Ascending aorta (tissue), 2 donors: Measurements from ENCODE around the gene MAPK6. TPM values are rescaled to one million over a fixed set of nuclear protein-coding genes. Genes with fewer than 3 reads are reported as not detected.
"Not testable (repeated sequence)": the region's sequence is repeated elsewhere in the genome, so short reads cannot be mapped to it uniquely, and the experiment has no call there.

Experiments used
- DNase-seq, 2 donors: peaks; one replicate each; pipeline ENCODE4 v3.0.0-alpha.2; 2019; ENCODE audit warnings: low spot score in 2 of 2
- H3K27ac ChIP-seq, 2 donors: fragments of 200-600 bp; sonication (generic); one replicate each; pipeline ENCODE4 v1.5.1; 2016 to 2017; ENCODE audit warnings: mild to moderate bottlenecking in 1 of 2
- H3K27me3 ChIP-seq: fragments of 200-600 bp; sonication (generic); one replicate; pipeline ENCODE4 v1.5.1; 2017
- H3K36me3 ChIP-seq, 2 donors: fragments of 200-600 bp; sonication (generic); one replicate each; pipeline ENCODE4 v1.5.1; 2016
- H3K4me1 ChIP-seq, 2 donors: fragments of 200-600 bp; sonication (generic); one replicate each; pipeline ENCODE4 v1.5.1; 2016 to 2017; ENCODE audit warnings: mild to moderate bottlenecking in 1 of 2
- H3K4me3 ChIP-seq, 2 donors: fragments of 200-600 bp; sonication (generic); one replicate each; pipeline ENCODE4 v1.5.1; 2016 to 2017; ENCODE audit warnings: mild to moderate bottlenecking in 1 of 2
- H3K9me3 ChIP-seq, 2 donors: fragments of 200-600 bp; sonication (generic); one replicate each; pipeline ENCODE4 v1.5.1; 2016
- intact Hi-C: fragments of 100-400 bp; cut with DNase I; formaldehyde crosslinking; loops from one replicate; pipeline ENCODE4 v1.15.1; 2023
- total RNA-seq: library from RNA; depleted of rRNA; stranded (reverse); fragments of >200 nt; gene quantifications from one replicate; pipeline ENCODE4 v1.1.0, GENCODE V29; 2016
- TF ChIP-seq, protein P1 (sequence below), 3 experiments: fragments of 200-600 bp in 2 of 3; fragments of 450-650 bp in 1 of 3; sonication (generic) in 2 of 3; IDR thresholded peaks; one replicate each; pipeline ENCODE4 v1.5.1; 2016 to 2019; ENCODE audit warnings: antibody characterized with exemption in 3 of 3, mild to moderate bottlenecking in 1 of 3, moderate library complexity in 1 of 3

The MAPK6 gene
- total RNA-seq, 1 donor from 2014 or later = 32.1 TPM

DNA sequence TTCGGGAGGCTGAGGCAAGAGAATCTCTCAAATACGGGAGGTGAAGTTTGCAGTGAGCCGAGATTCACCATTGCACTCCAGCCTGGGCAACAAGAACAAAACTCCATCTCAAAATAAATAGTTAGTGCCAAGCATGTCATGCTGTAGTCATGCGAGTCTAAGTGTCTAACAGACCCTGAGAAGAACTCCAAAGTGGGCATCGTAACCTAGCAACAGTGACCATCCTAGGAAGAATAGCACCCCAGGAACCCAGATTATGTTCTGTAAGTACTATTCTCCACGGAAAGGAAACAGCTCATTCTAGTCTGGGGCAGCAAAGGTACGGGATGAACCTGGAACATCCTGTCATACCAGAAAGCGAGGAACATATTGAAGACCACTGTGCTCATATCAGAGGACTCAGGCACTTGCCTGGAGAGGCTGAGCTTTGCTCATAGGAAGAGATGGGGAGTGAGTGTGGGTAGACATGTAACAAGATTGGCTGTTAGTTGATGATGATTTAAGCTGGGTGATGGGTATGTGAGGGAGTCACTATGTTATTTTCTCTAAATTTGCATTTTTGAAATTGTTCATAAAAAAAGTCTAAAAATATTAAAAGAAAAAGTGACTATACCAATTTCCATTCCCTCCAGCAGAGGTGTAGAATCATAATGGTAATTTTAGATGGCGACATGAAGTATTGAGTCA lies 61.8 kb downstream of the MAPK6 start:
- Histone ChIP-seq H3K4me1 (no peaks in the 10 kb centered on the region), H3K36me3 (no peaks in the 10 kb centered on the region), H3K9me3 (no peaks in the 10 kb centered on the region), H3K4me3 (no peak overlapping the region), H3K27ac (no peak overlapping the region), H3K27me3 (no peaks in the 10 kb centered on the region)
- TF ChIP-seq, protein P1, sequence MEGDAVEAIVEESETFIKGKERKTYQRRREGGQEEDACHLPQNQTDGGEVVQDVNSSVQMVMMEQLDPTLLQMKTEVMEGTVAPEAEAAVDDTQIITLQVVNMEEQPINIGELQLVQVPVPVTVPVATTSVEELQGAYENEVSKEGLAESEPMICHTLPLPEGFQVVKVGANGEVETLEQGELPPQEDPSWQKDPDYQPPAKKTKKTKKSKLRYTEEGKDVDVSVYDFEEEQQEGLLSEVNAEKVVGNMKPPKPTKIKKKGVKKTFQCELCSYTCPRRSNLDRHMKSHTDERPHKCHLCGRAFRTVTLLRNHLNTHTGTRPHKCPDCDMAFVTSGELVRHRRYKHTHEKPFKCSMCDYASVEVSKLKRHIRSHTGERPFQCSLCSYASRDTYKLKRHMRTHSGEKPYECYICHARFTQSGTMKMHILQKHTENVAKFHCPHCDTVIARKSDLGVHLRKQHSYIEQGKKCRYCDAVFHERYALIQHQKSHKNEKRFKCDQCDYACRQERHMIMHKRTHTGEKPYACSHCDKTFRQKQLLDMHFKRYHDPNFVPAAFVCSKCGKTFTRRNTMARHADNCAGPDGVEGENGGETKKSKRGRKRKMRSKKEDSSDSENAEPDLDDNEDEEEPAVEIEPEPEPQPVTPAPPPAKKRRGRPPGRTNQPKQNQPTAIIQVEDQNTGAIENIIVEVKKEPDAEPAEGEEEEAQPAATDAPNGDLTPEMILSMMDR (IDR thresholded peaks at IDR 0.05) = no peak
- DNase-seq = no peak
- intact Hi-C loops = no loop called here

- DNase-seq = no peak
- Histone ChIP-seq H3K4me1 (no peaks in the 10 kb centered on the region), H3K9me3 (peaks cover 0 to 11% of the 10 kb centered on the region in 2 donors)
These were observed 63.4 kb downstream of the MAPK6 start for GRCh38 chr15:52082197-52083036.

DNA sequence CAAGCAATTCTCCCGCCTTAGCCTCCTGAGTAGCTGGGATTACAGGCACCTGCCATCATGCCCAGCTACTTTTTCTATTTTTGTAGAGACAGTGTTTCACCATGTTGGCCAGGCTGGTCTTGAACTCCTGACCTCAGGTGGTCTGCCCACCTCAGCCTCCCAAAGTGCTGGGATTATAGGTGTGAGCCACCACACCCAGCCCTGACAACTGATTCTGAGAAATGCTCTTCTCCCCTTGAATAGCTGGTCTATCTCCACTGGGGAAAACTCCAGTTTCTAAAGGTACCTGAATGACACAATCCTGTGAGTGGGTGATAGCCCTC lies 64.0 kb downstream of the MAPK6 start:
- peaks cover 0 to 11% of the 10 kb centered on the region in 2 donors for H3K9me3 ChIP-seq

More at GRCh38 chr15:52082197-52083036, 63.4 kb downstream of the MAPK6 start:
- TF ChIP-seq, protein P1 (IDR thresholded peaks at IDR 0.05) = no peak
- Histone ChIP-seq H3K36me3 (no peaks in the 10 kb centered on the region), H3K27ac (no peak overlapping the region), H3K27me3 (no peaks in the 10 kb centered on the region), H3K4me3 (no peak overlapping the region)
- intact Hi-C loops = no loop called here

GRCh38 chr15:52083603-52084002 lies 64.6 kb downstream of the MAPK6 start:
- Histone ChIP-seq H3K4me3 (no peak overlapping the region), H3K4me1 (no peaks in the 10 kb centered on the region), H3K9me3 (peaks cover 0 to 11% of the 10 kb centered on the region in 2 donors), H3K27me3 (no peaks in the 10 kb centered on the region), H3K27ac (no peak overlapping the region), H3K36me3 (no peaks in the 10 kb centered on the region)
- intact Hi-C loops = no loop called here
- TF ChIP-seq, protein P1 (IDR thresholded peaks at IDR 0.05) = no peak
- DNase-seq = no peak

More for the DNA sequence above, 64.0 kb downstream of the MAPK6 start:
- H3K4me3 ChIP-seq, H3K27ac ChIP-seq, H3K27me3 ChIP-seq, H3K36me3 ChIP-seq, intact Hi-C loops, DNase-seq, H3K4me1 ChIP-seq: not testable (repeated sequence)

DNA sequence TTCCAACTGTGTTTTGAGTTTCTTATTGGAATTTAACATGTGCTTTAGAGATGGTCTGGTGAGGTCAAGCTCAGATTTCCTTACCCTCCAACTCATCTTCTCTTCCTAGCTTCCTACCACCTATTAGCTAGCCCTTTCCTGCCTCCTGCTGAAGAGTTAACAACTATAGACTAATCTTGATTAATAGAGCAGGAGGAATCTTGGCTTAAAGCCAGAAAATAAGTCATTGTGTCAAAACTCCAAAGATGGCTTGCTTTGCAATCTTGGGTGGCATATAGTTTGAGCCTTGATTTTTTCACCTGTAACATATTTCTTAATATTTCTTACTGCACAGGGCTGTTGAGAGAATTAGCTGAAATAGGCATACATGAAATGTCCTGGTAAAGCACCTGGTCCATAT lies 66.3 kb downstream of the MAPK6 start:
- Histone ChIP-seq H3K9me3 (peaks cover 0 to 16% of the 10 kb centered on the region in 2 donors), H3K27ac (no peak overlapping the region), H3K4me1 (no peaks in the 10 kb centered on the region), H3K4me3 (no peak overlapping the region), H3K27me3 (no peaks in the 10 kb centered on the region), H3K36me3 (no peaks in the 10 kb centered on the region)
- no peak for DNase-seq
- TF ChIP-seq, protein P1 (IDR thresholded peaks at IDR 0.05) = no peak
- intact Hi-C loops = no loop called here
